ENCODE results near the gene ERICH3.
"Not testable (repeated sequence)": the region's sequence is repeated elsewhere in the genome, so short reads cannot be mapped to it uniquely, and the experiment has no call there.

Gene ERICH3

GRCh38 chr1:74677926-74678325 lies 4.3 kb upstream of the ERICH3 start:
- DNase-seq (ENCODE audit: low spot score): no peak

GRCh38 chr1:74674278-74675048 lies 871 bp upstream of the ERICH3 start:
- no peak for DNase-seq (ENCODE audit: low spot score)

DNA sequence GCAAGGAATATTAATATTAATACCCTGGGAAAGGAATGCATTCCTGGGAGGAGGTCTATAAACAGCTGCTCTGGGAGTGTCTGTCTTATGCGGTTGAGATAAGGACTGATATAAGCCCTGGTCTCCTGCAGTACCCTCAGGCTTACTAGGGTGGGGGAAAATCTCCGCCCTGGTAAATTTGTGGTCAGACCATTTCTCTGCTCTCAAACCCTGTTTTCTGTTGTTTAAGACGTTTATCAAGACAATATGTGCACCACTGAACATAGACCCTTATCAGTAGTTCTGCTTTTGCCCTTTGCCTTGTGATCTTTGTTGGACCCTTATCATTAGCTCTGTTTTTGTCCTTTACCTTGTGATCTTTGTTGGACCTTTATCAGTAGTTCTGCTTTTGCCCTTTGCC lies 2.7 kb downstream of the ERICH3 start:
- not testable (repeated sequence) for DNase-seq (ENCODE audit: low spot score)

GRCh38 chr1:74654708-74655107 lies 18.9 kb downstream of the ERICH3 start:
- DNase-seq (ENCODE audit: low spot score): no peak

DNA sequence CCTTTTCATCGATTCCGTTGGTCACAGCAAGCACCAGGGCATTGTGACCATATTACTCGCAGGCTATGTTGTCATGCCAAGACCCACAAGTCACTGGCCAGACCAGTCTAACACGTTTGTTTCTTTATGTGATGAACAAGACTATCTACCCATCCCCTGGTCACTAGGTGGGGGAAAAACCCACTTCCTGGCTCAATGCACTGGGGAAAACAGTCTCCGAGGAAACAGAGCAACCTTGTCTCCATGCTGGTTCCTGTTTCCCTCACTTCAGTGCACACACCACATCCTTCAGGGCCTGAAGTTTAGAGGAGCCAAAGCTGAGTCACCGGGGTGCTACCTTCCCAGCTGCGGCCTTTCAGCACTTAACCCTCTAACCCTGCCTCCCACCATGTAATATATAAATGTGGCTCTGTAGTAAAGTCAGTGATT lies 20.9 kb downstream of the ERICH3 start:
- DNase-seq (ENCODE audit: low spot score): peak; percentile 16

DNA sequence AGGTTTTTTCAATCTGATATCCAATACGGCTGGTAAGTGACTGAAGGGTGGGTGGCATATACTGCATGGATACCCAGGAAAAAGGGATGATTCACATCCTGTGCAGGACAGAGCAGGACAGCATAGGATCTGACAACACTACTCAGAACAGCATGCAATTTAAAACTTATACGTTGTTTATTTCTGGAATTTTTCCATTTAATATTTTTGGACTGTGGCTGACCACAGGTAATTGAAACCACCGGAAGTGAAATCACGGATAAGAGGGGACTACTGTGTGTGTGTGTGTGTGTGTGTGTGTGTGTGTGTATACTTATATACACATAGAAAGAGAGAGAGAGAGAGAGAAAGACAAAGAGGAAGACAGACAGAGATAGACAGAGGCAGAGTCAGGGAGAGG lies 23.0 kb downstream of the ERICH3 start:
- no peak for DNase-seq (ENCODE audit: low spot score)

GRCh38 chr1:74641876-74642275 lies 31.7 kb downstream of the ERICH3 start:
- DNase-seq (ENCODE audit: low spot score): no peak

GRCh38 chr1:74641161-74641560 lies 32.4 kb downstream of the ERICH3 start:
- no peak for DNase-seq (ENCODE audit: low spot score)

DNA sequence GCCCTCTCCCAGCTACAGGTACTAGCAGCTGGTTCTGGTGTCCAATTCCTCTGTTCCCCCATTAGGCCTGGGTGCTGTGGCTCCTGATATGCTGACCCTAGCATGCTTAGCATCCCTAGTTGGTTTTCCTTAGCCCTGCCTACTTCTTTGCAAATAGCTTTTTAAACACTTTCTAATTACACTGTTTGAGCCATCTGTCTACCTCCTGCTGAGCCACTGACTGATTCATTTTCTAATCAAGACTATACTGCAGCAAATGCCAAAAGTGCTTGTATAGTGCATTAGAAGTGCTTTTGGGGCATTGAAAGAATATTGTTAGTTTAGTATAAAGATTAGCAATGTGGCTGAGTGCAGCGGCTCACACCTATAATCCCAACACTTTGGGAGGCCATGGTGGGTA lies 36.3 kb downstream of the ERICH3 start:
- no peak for DNase-seq (ENCODE audit: low spot score)

DNA sequence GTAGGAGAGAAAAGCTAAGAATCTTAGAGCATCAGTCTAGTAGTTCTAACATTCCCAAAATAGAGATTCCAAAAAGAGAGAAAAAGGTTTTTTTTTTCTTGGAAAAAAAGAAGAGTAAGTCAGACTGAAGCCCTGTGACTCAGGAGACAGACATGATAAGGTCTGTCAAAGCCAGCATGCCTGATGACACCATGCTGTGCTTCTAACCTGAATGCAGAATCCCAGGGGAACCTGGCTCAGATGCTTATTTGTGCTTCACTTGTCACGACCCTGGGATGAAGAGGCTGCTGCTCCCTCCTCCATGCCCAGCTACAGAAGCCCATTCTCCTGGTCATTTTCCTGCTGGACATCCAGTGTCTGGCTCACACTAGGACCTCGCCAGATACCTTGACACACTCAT lies 44.3 kb downstream of the ERICH3 start:
- no peak for DNase-seq (ENCODE audit: low spot score)

DNA sequence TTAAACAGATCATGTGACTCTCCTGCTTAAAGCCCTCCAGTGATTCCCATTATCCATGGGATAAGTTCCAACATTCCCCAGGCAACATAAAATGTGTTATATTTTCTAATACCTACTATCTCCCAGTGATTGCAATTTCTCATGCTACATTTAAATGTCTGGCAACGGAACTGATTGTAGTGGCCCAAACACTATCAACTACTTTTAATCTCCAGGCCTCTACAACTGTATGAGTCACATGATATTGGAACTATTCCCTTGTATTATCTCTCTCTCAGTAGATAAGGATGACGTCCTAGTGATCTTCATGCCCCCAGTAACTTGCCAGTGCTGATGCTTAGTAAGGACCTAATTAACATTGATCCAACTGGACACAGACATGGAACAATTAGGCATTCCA lies 49.9 kb downstream of the ERICH3 start:
- DNase-seq (ENCODE audit: low spot score): no peak

- no peak for DNase-seq (ENCODE audit: low spot score)
Measured at GRCh38 chr1:74620242-74620641, 53.4 kb downstream of the ERICH3 start.

DNA sequence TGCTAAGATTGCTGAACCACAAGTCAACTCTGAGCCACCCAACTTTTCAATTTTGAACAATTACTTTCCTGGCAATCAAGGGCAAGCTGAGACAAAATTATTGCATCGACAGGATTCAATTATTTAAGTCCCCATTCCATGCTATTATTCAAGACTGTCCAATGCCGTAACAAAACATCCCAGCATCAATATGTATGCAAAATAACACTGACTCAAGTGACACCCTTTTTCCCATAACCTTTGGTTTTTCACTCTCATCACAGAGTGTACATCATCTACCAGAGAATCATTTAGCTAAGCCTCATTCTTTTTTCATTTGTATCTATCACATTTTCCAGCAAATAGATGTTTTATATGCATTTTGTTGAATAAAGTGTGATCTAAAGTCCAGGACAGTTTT lies 54.6 kb downstream of the ERICH3 start:
- DNase-seq (ENCODE audit: low spot score): no peak

- no peak for DNase-seq (ENCODE audit: low spot score)
Measured at GRCh38 chr1:74613894-74614293, 59.7 kb downstream of the ERICH3 start.

DNA sequence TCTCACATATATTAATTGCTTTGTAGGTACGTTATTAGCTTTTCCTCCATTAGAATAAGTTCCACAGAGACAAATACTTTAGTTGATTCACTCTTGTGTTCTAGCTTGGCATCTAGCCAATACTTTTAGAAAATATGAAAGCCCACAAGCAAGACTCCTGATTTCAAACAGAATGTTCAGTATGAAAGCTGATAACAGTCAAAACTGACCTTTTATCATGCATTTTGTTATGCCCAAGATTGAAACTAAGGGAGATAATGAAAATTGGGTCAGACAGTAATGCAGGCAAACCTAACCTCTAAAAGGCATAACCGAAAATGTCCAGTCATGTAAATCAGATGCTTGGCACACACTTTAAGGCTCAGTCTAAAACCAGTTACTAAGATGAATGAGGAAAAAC lies 61.7 kb downstream of the ERICH3 start:
- no peak for DNase-seq (ENCODE audit: low spot score)

DNA sequence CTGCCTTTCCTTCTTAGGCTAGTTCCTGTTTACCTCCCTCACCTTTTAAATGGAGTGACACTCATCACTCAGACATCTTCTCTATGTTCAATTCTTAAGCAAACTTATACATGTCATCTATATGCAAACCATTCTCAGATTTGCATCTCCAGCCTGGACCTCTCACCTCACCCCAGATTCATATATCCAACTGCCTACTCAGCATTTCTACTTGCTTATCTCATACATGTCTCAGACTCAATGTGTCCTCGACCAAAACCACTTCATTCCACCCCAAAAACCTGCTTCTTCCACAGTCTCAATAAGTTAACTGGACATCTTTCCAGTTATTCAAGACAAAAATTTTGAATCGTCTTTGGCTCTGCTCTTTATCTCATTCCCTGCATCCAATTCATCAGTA lies 62.6 kb downstream of the ERICH3 start:
- no peak for DNase-seq (ENCODE audit: low spot score)

DNA sequence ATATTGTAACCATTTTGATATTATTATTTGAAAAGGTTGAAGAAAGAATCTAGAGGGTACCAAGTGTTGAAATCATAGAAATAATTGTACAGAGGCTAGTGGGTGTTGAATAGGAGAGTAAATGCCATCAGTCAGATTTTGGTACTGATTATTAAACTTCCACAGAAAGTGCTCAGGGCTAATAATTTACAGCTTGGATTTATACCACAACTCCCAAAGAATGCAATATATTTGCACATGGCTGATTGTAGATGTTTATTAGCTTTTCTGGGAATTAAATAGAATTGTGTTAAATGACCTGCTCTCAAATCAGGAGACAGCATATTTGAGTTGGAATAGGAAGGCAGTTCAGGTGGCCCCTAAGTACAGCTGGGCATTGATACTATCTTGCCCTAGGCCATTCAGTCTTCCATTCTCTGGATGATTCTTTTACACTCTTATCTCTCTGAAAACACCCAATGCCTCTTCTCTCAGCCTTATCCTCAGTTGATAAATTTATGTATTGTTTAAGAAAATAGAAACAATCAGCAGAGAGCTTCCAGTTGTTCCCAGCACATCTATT lies 63.7 kb downstream of the ERICH3 start:
- DNase-seq (ENCODE audit: low spot score): no peak

DNA sequence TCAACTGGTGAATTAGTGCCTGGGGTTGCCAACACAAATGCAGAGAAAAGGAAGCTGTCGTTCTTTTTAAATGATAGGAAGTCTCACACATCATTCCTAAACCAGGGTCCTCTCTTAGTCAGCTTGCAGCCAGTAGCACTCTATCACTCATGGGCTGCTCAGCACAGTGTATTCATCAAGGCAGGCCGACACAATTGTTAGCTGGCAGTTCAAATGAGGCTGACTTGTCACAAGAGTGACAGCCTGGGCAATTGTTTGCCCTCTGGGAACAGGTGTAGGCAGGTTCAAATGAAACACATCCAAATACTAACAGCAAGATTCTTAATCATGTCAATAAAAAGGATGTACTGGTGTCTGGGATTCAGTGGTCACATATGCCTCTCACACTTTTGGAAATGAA lies 76.9 kb downstream of the ERICH3 start:
- DNase-seq (ENCODE audit: low spot score): no peak

GRCh38 chr1:74593887-74594866 lies 79.4 kb downstream of the ERICH3 start:
- no peak for DNase-seq (ENCODE audit: low spot score)

DNA sequence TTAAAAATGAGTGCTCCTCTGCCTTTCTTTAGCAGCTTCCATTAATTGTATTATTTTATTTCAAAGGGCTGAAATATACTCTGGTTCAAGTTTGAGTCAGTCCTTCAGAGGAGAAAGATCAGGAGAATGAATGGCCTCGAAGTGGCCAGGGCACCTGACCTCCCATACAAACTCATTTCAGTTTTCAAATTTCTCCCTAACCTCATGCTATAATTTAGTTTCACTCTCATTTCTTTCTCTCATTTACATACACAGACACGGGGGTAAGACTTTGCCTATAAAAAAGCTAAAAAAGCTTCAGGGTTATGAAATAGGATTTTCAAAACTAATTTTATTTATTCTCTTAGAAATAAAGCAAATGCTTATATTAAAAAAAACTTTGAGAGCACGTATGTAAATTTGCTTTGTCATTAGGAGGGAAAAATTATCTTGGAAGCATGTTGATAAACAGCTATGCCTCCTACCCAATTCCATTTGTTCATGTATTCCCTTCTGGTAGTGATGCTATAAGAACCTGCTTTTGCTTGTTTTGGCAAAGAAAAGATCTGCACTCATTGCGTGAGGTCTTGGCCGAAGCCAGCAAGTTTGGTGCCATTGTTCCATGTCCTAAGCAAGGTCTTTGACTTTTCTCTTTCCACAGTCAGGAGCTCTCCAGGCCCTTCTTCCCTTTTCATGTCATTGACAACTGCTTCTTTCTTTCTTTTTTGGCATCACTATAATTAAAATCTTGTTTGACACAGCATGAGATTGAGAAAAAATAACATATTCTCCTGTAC lies 80.8 kb downstream of the ERICH3 start:
- no peak for DNase-seq (ENCODE audit: low spot score)

- no peak for DNase-seq (ENCODE audit: low spot score)
Measured at GRCh38 chr1:74591949-74592348, 81.6 kb downstream of the ERICH3 start.

DNA sequence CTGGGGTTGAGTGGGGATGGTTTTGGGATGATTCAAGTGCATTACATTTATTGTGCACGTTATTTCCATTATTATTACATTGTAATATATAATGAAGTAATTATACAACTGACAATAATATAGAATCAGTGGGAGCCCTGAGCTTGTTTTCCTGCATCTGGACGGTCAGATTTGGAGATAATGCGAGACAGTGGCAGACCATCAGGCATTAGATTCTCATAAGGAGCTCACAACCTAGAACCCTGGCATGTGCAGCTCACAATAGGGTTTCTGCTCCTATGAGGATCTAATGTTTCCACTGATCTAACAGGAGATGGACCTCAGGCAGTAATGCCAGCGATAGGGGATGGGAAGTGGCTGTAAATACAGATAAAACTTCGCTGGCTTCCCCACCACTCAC lies 83.3 kb downstream of the ERICH3 start:
- DNase-seq (ENCODE audit: low spot score): no peak
